Smooth muscle cell of the brain vasculature (primary cell): ENCODE measurements around the gene ANKAR.
A peak's percentile ranks its signal among the peaks of the same experiment; 100 is the strongest.
"Not testable (repeated sequence)": the region's sequence is repeated elsewhere in the genome, so short reads cannot be mapped to it uniquely, and the experiment has no call there.

Experiments used
- DNase-seq: peaks from one replicate; pipeline ENCODE4 v3.0.0-alpha.2; 2012; ENCODE audit warnings: low read depth, low spot score

Gene ANKAR

DNA sequence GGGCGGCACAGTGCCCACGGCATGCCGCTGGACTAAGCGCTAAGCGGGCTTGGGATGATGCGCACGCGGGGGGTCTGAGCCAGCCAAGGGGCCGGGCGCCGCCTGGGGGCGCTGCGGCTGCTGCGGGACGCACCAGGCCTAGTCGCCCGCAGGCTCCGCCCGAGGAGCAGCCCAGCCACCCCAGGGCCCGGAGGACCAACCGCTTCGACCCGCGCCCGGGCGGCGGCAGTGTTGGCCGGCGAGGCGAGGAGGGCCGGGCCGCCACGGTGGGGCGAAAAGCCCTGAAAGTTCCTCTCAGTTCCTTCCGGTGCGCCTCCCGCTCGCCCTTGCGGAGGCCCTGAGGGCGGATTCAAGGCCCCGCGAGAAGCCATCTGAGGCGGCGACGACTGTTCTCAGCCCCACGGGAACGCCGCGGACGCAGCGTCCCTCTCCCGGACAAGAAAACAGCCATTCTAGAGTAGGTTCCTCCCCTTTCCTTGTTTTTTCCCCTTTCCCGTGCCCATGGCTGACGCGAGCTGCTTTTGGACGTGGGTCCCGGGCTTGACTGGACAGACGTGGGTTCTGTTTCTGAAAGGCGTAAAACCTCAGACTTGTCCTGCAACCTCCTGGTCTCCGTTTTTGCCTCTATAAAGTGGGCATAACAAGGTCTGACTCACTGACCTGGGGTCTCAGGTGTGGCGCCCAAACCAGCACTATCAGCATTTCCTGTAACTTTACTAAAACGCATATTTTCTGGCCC is at the start of gene ANKAR:
Gene ANKAR, plus strand, starts transcription at position 297 of the 739 bp plus-strand sequence. CDS start 1,821 bp downstream, outside the sequence.
- peak; percentile 73 for DNase-seq

DNA sequence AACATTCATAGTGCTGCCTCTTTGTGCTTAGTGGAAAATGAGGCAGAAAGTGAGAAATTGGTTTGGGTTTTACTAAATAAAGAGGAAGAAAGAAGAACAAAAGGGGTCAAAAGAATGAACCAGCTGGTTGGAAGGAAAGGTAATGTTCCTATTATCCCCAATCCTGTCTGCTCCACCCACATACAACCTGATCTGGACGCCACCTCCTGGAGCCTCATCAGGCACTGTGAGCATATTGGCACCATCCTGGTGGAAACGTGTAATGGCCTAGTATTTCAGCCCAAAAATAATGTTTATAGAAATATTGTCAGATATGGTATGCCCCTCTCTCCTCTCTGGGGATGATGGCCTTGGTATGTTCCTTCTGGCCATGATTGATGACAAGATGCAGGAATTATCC is 48.8 kb upstream of the ANKAR start:
- DNase-seq, result no peak

DNA sequence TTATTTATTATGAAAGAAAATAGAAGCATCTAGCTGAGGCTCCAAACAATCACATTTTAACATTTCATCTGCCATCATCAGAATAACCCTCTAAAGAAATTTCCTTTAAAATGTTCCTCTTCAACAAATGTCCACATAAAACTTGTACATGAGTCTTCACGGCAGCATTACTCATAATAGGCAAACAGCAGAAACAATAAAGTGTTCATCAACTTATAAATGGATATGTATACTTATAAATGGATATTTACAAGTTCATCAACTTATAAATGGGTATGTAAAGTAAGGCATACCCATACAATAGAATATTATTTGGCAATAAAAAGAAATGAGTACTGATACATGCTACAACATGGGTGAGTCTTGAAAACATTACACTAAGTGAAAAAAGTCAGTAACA is 46.7 kb upstream of the ANKAR start:
- DNase-seq, result no peak

- no peak for DNase-seq
Observed at GRCh38 chr2:189628817-189629530, 45.5 kb upstream of the ANKAR start.

- DNase-seq, result peak; percentile 32
Observed at GRCh38 chr2:189629531-189630453, 44.7 kb upstream of the ANKAR start.

DNA sequence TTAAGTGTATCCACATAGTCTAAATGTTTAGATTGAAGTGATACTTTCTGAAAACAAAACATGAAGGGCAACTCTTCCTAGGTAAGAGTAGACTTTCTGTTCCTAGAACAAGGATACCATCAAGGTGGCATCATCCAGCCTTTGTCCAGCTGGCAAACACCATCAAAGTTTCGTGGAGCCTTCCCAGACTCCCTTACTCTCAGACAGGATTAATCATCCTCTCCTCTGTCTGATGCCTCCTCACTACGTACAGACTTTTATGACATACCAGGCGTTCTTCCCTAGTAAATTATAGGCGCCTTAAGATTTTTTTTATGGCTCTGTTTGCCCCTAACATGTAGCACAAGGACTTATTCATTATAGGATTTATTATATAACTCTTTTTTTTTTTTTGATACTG is 42.6 kb upstream of the ANKAR start:
- no peak for DNase-seq

DNA sequence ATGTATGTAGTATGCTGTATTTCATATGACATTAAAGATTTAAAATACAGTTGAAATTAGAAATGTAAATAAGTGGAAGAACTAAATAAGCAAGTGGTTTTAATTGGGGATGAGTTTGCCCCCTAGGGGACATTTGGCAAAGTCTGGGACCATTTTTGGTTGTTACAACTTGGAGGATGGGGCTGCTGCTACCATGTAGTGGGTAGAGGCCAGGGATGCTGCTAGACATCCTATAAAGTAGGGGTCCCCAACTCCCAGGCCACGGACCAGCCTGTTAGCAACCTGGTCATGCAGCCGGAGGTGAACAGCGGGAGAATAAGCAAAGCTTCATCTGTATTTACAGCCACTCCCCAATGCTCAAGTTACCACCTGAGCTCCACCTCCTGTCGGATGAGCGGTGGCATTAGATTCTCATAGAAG is 41.1 kb upstream of the ANKAR start:
- no peak for DNase-seq

- no peak for DNase-seq
Observed at GRCh38 chr2:189635353-189635752, 39.1 kb upstream of the ANKAR start.

DNA sequence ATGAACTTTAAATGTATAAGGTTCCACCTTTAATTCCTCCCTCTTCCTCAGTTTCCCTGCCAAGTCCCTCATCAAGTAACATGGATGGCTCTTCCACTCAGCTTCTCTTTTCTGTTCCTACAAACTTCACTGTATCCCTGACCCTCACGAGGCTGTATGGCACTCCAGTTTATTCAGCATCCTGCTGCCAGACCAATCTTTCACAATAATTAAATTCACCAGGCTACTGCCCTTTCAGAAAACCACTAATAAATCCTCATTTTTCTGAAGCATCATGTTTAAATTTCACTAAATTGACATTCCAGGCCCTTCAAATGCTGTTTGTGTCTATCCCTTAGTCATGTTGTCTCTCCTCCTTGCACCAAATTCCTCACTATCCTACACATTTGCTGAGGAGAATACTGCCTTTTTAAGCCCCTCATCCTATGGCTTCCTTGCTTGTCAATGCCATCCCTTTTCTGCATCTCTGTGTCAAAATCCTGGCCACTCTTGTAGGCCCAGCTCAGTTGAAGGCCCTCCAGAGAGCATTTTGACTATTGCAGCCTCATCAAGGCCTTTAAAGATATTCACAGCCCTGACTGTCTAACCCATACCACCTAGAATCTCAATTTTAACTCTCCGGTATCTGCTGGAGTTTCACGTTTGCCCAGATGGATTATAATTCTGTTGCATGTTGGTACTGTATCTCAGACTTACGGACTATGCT is 36.0 kb upstream of the ANKAR start:
- DNase-seq, result no peak

DNA sequence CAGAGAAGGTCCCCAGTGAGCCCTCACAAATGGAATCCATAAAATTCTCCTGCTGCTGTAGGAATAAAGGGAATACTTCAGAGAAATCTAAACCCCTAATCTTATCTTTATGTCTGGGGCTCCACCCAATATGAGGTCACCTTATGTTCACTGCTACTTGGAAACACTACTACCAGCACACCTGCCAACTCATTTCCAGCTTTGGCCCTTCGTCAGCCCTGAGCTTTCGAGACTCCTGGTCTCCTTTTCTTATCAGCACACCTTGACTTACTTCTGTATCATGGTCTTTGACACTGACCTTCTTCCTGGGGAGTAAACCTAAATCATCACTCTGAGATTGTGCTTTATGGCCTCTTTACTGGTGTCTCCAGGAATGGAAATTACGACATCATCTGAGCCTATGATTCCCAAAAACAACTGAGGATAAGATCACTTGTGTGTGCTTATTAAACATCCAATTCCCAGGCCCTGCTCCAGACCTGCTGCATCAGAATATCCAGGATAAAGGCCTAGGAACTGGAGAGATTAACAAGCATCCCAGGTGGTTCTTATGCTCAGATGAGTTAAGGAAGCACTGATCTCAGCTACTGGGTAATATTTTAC is 35.4 kb upstream of the ANKAR start:
- DNase-seq, result no peak

DNA sequence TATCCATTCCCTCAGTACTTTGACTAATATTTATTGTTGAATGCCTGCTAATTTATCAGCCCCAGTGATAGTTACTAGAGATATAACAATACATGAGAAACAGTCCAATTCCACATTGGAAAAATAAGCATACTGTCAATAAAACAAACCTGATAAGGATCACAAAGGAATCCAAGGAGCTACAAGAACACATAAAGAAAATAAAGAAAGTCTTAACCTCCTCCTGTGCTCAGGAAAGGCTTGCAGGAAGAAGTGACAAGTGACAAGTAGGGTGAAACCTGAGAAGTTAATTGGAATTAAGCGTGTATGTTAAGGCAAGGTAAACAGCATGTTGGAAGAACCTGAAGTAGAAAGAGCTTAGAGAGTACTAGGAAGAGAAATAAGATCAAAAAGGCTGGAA is 33.5 kb upstream of the ANKAR start:
- no peak for DNase-seq

GRCh38 chr2:189641590-189641989 is 32.9 kb upstream of the ANKAR start:
- DNase-seq, result no peak

GRCh38 chr2:189646521-189646920 is 27.9 kb upstream of the ANKAR start:
- DNase-seq, result no peak

DNA sequence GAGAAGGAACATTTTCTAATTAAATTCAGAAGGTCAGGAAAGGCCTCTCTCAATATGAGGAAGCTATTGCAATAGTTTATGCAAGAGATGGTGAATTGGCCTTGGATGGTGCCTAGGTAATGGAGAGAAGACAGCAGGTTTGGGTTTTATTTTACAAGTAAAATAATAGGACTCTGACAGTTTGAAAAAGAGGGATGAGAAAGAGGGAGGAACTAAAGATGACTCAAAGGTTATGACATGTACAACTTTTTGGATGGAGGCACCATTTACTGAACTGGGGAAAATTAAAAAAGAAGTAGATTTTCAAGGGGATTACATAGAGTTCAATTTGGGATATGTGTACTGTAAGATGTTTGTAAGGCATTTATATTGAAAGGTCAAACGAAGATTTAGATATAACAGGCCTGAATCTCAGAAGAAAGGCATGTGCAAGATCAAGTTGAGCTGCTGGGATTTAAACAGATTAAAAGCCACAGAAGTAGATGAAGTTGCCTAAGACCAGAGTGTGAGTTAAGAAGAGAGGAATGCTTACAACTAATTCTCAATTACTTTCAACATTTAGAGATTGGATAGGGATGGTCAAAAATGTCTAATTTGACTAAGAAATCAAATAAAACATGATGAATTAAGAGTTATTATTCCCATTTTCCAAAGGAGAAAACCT is 25.5 kb upstream of the ANKAR start:
- DNase-seq, result no peak

GRCh38 chr2:189651284-189651683 is 23.2 kb upstream of the ANKAR start:
- no peak for DNase-seq

GRCh38 chr2:189653464-189653863 is 21.0 kb upstream of the ANKAR start:
- not testable (repeated sequence) for DNase-seq

- DNase-seq, result no peak
Observed at GRCh38 chr2:189654641-189655040, 19.8 kb upstream of the ANKAR start.

DNA sequence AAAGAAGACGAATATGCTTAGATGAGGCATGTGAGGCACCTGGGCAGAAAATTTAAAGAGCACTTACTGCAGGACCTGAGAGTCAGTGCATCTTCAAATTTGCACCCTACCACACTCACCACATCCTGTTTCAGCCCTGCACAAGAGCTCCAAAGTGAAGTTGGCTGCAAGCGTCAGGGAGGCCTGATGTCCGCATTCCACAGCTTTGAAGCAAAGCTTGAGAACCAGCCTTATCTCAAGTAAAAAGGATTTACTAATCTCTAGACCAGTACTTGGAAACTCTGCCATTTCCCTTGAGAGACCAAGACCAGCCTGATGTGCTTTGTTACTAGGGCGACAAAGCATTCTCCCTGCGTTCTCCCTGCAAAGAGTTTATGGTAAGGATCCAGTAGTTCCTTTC is 16.6 kb upstream of the ANKAR start:
- no peak for DNase-seq

DNA sequence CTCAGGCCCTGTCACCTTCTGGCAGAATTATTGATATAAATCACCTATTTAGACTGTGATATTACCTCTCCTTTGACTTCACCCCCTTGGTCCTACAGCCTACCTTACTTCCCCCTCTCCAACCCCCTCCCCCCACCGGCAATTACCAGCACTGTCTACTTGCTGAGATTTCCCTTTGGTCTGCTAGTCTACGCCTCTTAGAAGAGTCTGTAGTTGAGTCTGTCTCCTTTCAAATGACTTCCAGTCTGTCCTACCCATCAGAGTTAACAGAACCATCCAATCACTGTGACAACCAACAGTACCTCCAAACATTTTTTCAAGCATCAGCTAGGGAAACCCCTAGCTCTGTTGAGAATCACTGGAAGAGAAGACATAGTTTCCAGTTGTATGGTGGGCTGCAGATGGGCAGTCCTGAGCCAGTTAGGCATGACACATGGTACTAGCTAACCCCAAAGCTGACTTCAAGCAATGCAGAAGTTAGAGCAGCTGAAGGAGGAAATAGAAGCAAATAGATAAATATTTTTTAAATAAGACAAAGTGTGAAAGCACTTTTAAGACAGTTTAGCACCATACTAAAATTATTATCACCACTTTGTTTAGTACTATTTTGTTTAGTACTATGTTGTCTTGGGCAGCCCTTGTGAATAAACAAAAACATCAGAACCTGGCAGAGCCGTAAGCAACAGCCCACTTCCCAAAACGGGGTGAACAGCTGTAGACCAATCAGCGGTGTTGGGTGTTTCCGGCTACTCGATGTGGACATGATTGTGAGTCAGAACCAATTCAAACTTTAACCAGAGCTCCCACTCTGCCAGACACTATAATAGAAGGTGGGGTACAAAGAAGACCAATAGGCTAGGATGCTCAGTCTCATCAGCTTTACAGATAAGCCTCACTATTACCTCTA is 15.9 kb upstream of the ANKAR start:
- no peak for DNase-seq
